Progenitor cell of endocrine pancreas (in vitro differentiated cells): ENCODE measurements around the gene TMEM59. TPM values are rescaled to one million over a fixed set of nuclear protein-coding genes. Genes with fewer than 3 reads are reported as not detected.
A peak's percentile ranks its signal among the peaks of the same experiment; 100 is the strongest.

Experiments used
- DNase-seq: peaks from one replicate; pipeline ENCODE4 v3.0.0; 2021; ENCODE audit warnings: low spot score; ENCODE audit not compliant: unreplicated experiment
- H3K27ac Mint-ChIP-seq: 2 replicates; pipeline ENCODE4 v1.8.0; 2021; ENCODE audit warnings: mild to moderate bottlenecking, moderate library complexity, mixed read lengths
- H3K27me3 Mint-ChIP-seq: 2 replicates; pipeline ENCODE4 v1.8.0; 2021; ENCODE audit warnings: mixed read lengths
- H3K36me3 Mint-ChIP-seq: 2 replicates; pipeline ENCODE4 v1.8.0; 2022; ENCODE audit warnings: mixed read lengths; ENCODE audit not compliant: insufficient read depth
- H3K4me1 Mint-ChIP-seq: 2 replicates; pipeline ENCODE4 v1.8.0; 2021; ENCODE audit warnings: low read depth, mixed read lengths
- H3K4me3 Mint-ChIP-seq: 2 replicates; pipeline ENCODE4 v1.8.0; 2021; ENCODE audit warnings: low read depth, mild to moderate bottlenecking, moderate library complexity, mixed read lengths
- H3K9me3 Mint-ChIP-seq: 2 replicates; pipeline ENCODE4 v1.8.0; 2021; ENCODE audit warnings: low read depth, mixed read lengths
- CTCF ChIP-seq: fragments of 200-600 bp; sonication (generic); IDR thresholded peaks from one replicate; pipeline ENCODE4 v1.5.0; 2021; ENCODE audit warnings: antibody characterized with exemption, mild to moderate bottlenecking; ENCODE audit not compliant: unreplicated experiment
- total RNA-seq: library from RNA; stranded (reverse); gene quantifications from 2 replicates; pipeline ENCODE4 v1.2.1, GENCODE V29; 2021

TMEM59 gene
- total RNA-seq, 1 donor from 2014 or later, result 205 TPM

GRCh38 chr1:54084794-54085193, 31.8 kb upstream of the TMEM59 start:
- no peak for TF ChIP-seq CTCF
- no peaks in the 10 kb centered on the region for H3K27me3 Mint-ChIP-seq
- H3K9me3 Mint-ChIP-seq, result no peaks in the 10 kb centered on the region
- no peaks in the 10 kb centered on the region for H3K36me3 Mint-ChIP-seq
- DNase-seq, result no peak
- H3K4me3 Mint-ChIP-seq, result no peak overlapping the region
- no peak overlapping the region for H3K27ac Mint-ChIP-seq
- peaks cover 6% of the 10 kb centered on the region for H3K4me1 Mint-ChIP-seq

GRCh38 chr1:54081306-54082270, 28.6 kb upstream of the TMEM59 start:
- peak; percentile 85 for TF ChIP-seq CTCF
- Mint-ChIP-seq H3K4me1 (peaks cover 8% of the 10 kb centered on the region), H3K36me3 (no peaks in the 10 kb centered on the region), H3K27ac (no peak overlapping the region), H3K9me3 (no peaks in the 10 kb centered on the region), H3K4me3 (no peak overlapping the region), H3K27me3 (no peaks in the 10 kb centered on the region)
- DNase-seq, result peak; percentile 64

- Mint-ChIP-seq H3K27ac (no peak overlapping the region), H3K36me3 (no peaks in the 10 kb centered on the region), H3K4me1 (peaks cover 8% of the 10 kb centered on the region), H3K4me3 (no peak overlapping the region), H3K9me3 (no peaks in the 10 kb centered on the region), H3K27me3 (no peaks in the 10 kb centered on the region)
- no peak for DNase-seq
- TF ChIP-seq CTCF, result no peak
These were observed 27.6 kb upstream of the TMEM59 start for GRCh38 chr1:54080598-54081049.

- no peak overlapping the region for H3K27ac Mint-ChIP-seq
- TF ChIP-seq CTCF, result no peak
- peaks cover 8% of the 10 kb centered on the region for H3K4me1 Mint-ChIP-seq
- H3K36me3 Mint-ChIP-seq, result no peaks in the 10 kb centered on the region
- DNase-seq, result no peak
- H3K27me3 Mint-ChIP-seq, result no peaks in the 10 kb centered on the region
- no peak overlapping the region for H3K4me3 Mint-ChIP-seq
- no peaks in the 10 kb centered on the region for H3K9me3 Mint-ChIP-seq
These were observed 24.4 kb upstream of the TMEM59 start for GRCh38 chr1:54077359-54077758.

DNA sequence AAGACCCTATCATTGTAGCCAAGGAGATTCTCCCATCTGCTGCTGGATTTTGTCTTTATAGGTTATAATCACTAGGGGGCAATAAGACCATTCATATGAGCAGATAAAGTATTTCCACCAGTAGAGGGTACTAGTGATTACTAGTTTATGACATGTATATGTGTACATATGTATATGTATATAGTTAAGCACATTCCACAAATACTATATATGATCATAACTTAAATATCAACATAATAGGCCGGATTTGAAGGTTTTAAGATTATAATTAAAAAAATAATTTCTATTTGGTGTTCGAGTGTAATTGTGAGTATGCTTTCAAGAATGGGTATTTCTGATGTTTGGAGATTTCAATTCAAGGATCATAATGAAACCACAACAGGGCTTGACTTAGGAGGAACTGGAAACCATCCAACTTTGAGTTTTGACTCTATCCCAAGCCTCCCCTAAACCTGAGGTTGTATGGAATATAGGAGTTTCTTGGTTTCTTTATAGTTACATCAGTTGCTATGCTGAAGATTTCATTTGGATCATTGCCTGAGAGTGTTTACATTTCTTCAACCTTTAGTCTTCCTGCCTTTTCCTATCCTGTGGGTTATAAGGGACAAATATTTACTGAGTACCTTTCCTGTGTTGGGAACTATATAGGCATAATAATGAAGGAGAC, 17.3 kb upstream of the TMEM59 start:
- DNase-seq, result no peak
- no peaks in the 10 kb centered on the region for H3K27me3 Mint-ChIP-seq
- H3K4me3 Mint-ChIP-seq, result no peak overlapping the region
- no peaks in the 10 kb centered on the region for H3K4me1 Mint-ChIP-seq
- H3K27ac Mint-ChIP-seq, result no peak overlapping the region
- H3K9me3 Mint-ChIP-seq, result no peaks in the 10 kb centered on the region
- TF ChIP-seq CTCF, result peak; percentile 70
- peaks cover 8% of the 10 kb centered on the region for H3K36me3 Mint-ChIP-seq
